ENCODE results near the gene NT5DC3.

NT5DC3 gene

GRCh38 chr12:103742349-103742932 lies 98.6 kb downstream of the NT5DC3 start:
- Histone ChIP-seq H3K36me3 (ENCODE audit: control insufficient read depth, insufficient read depth, low read length) (no peaks in the 10 kb centered on the region), H3K4me3 (ENCODE audit: low read depth, low read length) (no peak overlapping the region), H3K4me1 (ENCODE audit: control insufficient read depth, insufficient read depth, low read length) (peaks cover 4% of the 10 kb centered on the region), H3K9ac (ENCODE audit: low read length) (no peak overlapping the region), H3K27ac (ENCODE audit: low read depth, low read length) (no peak overlapping the region), H3K9me3 (ENCODE audit: control insufficient read depth, insufficient read depth, low read depth, low read length) (no peaks in the 10 kb centered on the region), H3K27me3 (ENCODE audit: control insufficient read depth, insufficient read depth, low read length) (no peaks in the 10 kb centered on the region)

GRCh38 chr12:103737881-103738280 lies 103.2 kb downstream of the NT5DC3 start:
- H3K9me3 ChIP-seq (ENCODE audit: control insufficient read depth, insufficient read depth, low read depth, low read length), result no peaks in the 10 kb centered on the region
- no peak overlapping the region for H3K27ac ChIP-seq (ENCODE audit: low read depth, low read length)
- no peaks in the 10 kb centered on the region for H3K36me3 ChIP-seq (ENCODE audit: control insufficient read depth, insufficient read depth, low read length)
- H3K4me3 ChIP-seq (ENCODE audit: low read depth, low read length), result no peak overlapping the region
- no peaks in the 10 kb centered on the region for H3K4me1 ChIP-seq (ENCODE audit: control insufficient read depth, insufficient read depth, low read length)
- H3K27me3 ChIP-seq (ENCODE audit: control insufficient read depth, insufficient read depth, low read length), result peaks cover 12% of the 10 kb centered on the region; the same call in 1 of the 2 replicates
- H3K9ac ChIP-seq (ENCODE audit: low read length), result no peak overlapping the region

- Histone ChIP-seq H3K27ac (ENCODE audit: low read depth, low read length) (no peak overlapping the region), H3K9ac (ENCODE audit: low read length) (no peak overlapping the region), H3K9me3 (ENCODE audit: control insufficient read depth, insufficient read depth, low read depth, low read length) (peaks cover 5% of the 10 kb centered on the region; the same call in 1 of the 2 replicates), H3K4me3 (ENCODE audit: low read depth, low read length) (no peak overlapping the region), H3K36me3 (ENCODE audit: control insufficient read depth, insufficient read depth, low read length) (no peaks in the 10 kb centered on the region), H3K27me3 (ENCODE audit: control insufficient read depth, insufficient read depth, low read length) (peaks cover 12% of the 10 kb centered on the region; the same call in 1 of the 2 replicates), H3K4me1 (ENCODE audit: control insufficient read depth, insufficient read depth, low read length) (no peaks in the 10 kb centered on the region)
Observed at GRCh38 chr12:103736572-103736971, 104.5 kb downstream of the NT5DC3 start.

- peaks cover 11% of the 10 kb centered on the region; the same call in 1 of the 2 replicates for H3K9me3 ChIP-seq (ENCODE audit: control insufficient read depth, insufficient read depth, low read depth, low read length)
- H3K9ac ChIP-seq (ENCODE audit: low read length), result no peak overlapping the region
- H3K36me3 ChIP-seq (ENCODE audit: control insufficient read depth, insufficient read depth, low read length), result no peaks in the 10 kb centered on the region
- no peak overlapping the region for H3K4me3 ChIP-seq (ENCODE audit: low read depth, low read length)
- H3K4me1 ChIP-seq (ENCODE audit: control insufficient read depth, insufficient read depth, low read length), result no peaks in the 10 kb centered on the region
- H3K27me3 ChIP-seq (ENCODE audit: control insufficient read depth, insufficient read depth, low read length), result peaks cover 12% of the 10 kb centered on the region; the same call in 1 of the 2 replicates
- no peak overlapping the region for H3K27ac ChIP-seq (ENCODE audit: low read depth, low read length)
Observed at GRCh38 chr12:103735291-103735690, 105.7 kb downstream of the NT5DC3 start.

- peaks cover 11% of the 10 kb centered on the region; the same call in 1 of the 2 replicates for H3K9me3 ChIP-seq (ENCODE audit: control insufficient read depth, insufficient read depth, low read depth, low read length)
Observed at GRCh38 chr12:103734863-103735262, 106.2 kb downstream of the NT5DC3 start.

GRCh38 chr12:103731539-103731938 lies 109.5 kb downstream of the NT5DC3 start:
- Histone ChIP-seq H3K4me3 (ENCODE audit: low read depth, low read length) (no peak overlapping the region), H3K36me3 (ENCODE audit: control insufficient read depth, insufficient read depth, low read length) (no peaks in the 10 kb centered on the region), H3K4me1 (ENCODE audit: control insufficient read depth, insufficient read depth, low read length) (no peaks in the 10 kb centered on the region), H3K9ac (ENCODE audit: low read length) (no peak overlapping the region), H3K27me3 (ENCODE audit: control insufficient read depth, insufficient read depth, low read length) (peaks cover 12% of the 10 kb centered on the region; the same call in 1 of the 2 replicates), H3K9me3 (ENCODE audit: control insufficient read depth, insufficient read depth, low read depth, low read length) (peaks cover 11% of the 10 kb centered on the region; the same call in 1 of the 2 replicates), H3K27ac (ENCODE audit: low read depth, low read length) (no peak overlapping the region)

More at GRCh38 chr12:103734863-103735262, 106.2 kb downstream of the NT5DC3 start:
- no peaks in the 10 kb centered on the region for H3K4me1 ChIP-seq (ENCODE audit: control insufficient read depth, insufficient read depth, low read length)
- H3K36me3 ChIP-seq (ENCODE audit: control insufficient read depth, insufficient read depth, low read length), result no peaks in the 10 kb centered on the region
- H3K27me3 ChIP-seq (ENCODE audit: control insufficient read depth, insufficient read depth, low read length), result peaks cover 12% of the 10 kb centered on the region; the same call in 1 of the 2 replicates
- H3K9ac ChIP-seq (ENCODE audit: low read length), result no peak overlapping the region
- no peak overlapping the region for H3K4me3 ChIP-seq (ENCODE audit: low read depth, low read length)
- H3K27ac ChIP-seq (ENCODE audit: low read depth, low read length), result no peak overlapping the region

- H3K4me1 ChIP-seq (ENCODE audit: control insufficient read depth, insufficient read depth, low read length), result no peaks in the 10 kb centered on the region
- H3K27ac ChIP-seq (ENCODE audit: low read depth, low read length), result no peak overlapping the region
- H3K4me3 ChIP-seq (ENCODE audit: low read depth, low read length), result no peak overlapping the region
- no peak overlapping the region for H3K9ac ChIP-seq (ENCODE audit: low read length)
- H3K36me3 ChIP-seq (ENCODE audit: control insufficient read depth, insufficient read depth, low read length), result no peaks in the 10 kb centered on the region
- H3K27me3 ChIP-seq (ENCODE audit: control insufficient read depth, insufficient read depth, low read length), result peaks cover 4% of the 10 kb centered on the region; the same call in 1 of the 2 replicates
- peaks cover 11% of the 10 kb centered on the region; the same call in 1 of the 2 replicates for H3K9me3 ChIP-seq (ENCODE audit: control insufficient read depth, insufficient read depth, low read depth, low read length)
Observed at GRCh38 chr12:103729499-103729898, 111.5 kb downstream of the NT5DC3 start.

- no peaks in the 10 kb centered on the region for H3K4me1 ChIP-seq (ENCODE audit: control insufficient read depth, insufficient read depth, low read length)
Observed at GRCh38 chr12:103728323-103728722, 112.7 kb downstream of the NT5DC3 start.

GRCh38 chr12:103727638-103728037 lies 113.4 kb downstream of the NT5DC3 start:
- Histone ChIP-seq H3K9ac (ENCODE audit: low read length) (no peak overlapping the region), H3K4me3 (ENCODE audit: low read depth, low read length) (no peak overlapping the region), H3K36me3 (ENCODE audit: control insufficient read depth, insufficient read depth, low read length) (no peaks in the 10 kb centered on the region), H3K27ac (ENCODE audit: low read depth, low read length) (no peak overlapping the region), H3K4me1 (ENCODE audit: control insufficient read depth, insufficient read depth, low read length) (no peaks in the 10 kb centered on the region), H3K9me3 (ENCODE audit: control insufficient read depth, insufficient read depth, low read depth, low read length) (peaks cover 11% of the 10 kb centered on the region; the same call in 1 of the 2 replicates), H3K27me3 (ENCODE audit: control insufficient read depth, insufficient read depth, low read length) (no peaks in the 10 kb centered on the region; the same call in 1 of the 2 replicates)

More at GRCh38 chr12:103728323-103728722, 112.7 kb downstream of the NT5DC3 start:
- Histone ChIP-seq H3K27ac (ENCODE audit: low read depth, low read length) (no peak overlapping the region), H3K27me3 (ENCODE audit: control insufficient read depth, insufficient read depth, low read length) (no peaks in the 10 kb centered on the region; the same call in 1 of the 2 replicates), H3K36me3 (ENCODE audit: control insufficient read depth, insufficient read depth, low read length) (no peaks in the 10 kb centered on the region), H3K9ac (ENCODE audit: low read length) (no peak overlapping the region), H3K4me3 (ENCODE audit: low read depth, low read length) (no peak overlapping the region), H3K9me3 (ENCODE audit: control insufficient read depth, insufficient read depth, low read depth, low read length) (peaks cover 11% of the 10 kb centered on the region; the same call in 1 of the 2 replicates)

GRCh38 chr12:103725398-103725797 lies 115.6 kb downstream of the NT5DC3 start:
- Histone ChIP-seq H3K27ac (ENCODE audit: low read depth, low read length) (no peak overlapping the region), H3K4me3 (ENCODE audit: low read depth, low read length) (no peak overlapping the region), H3K9ac (ENCODE audit: low read length) (no peak overlapping the region), H3K4me1 (ENCODE audit: control insufficient read depth, insufficient read depth, low read length) (no peaks in the 10 kb centered on the region), H3K27me3 (ENCODE audit: control insufficient read depth, insufficient read depth, low read length) (no peaks in the 10 kb centered on the region; the same call in 1 of the 2 replicates), H3K9me3 (ENCODE audit: control insufficient read depth, insufficient read depth, low read depth, low read length) (no peaks in the 10 kb centered on the region), H3K36me3 (ENCODE audit: control insufficient read depth, insufficient read depth, low read length) (no peaks in the 10 kb centered on the region)

All from HUES6 (cell line).